HG02981 (cell line): ENCODE measurements around the gene STX7.
"Not testable (repeated sequence)": the region's sequence is repeated elsewhere in the genome, so short reads cannot be mapped to it uniquely, and the experiment has no call there.

Experiments
- ATAC-seq: cut with Tn5 transposase; IDR thresholded peaks from one replicate; pipeline ENCODE4 v1.9.1; 2021; ENCODE audit warnings: mild to moderate bottlenecking, moderate library complexity; ENCODE audit not compliant: unreplicated experiment

Gene STX7

DNA sequence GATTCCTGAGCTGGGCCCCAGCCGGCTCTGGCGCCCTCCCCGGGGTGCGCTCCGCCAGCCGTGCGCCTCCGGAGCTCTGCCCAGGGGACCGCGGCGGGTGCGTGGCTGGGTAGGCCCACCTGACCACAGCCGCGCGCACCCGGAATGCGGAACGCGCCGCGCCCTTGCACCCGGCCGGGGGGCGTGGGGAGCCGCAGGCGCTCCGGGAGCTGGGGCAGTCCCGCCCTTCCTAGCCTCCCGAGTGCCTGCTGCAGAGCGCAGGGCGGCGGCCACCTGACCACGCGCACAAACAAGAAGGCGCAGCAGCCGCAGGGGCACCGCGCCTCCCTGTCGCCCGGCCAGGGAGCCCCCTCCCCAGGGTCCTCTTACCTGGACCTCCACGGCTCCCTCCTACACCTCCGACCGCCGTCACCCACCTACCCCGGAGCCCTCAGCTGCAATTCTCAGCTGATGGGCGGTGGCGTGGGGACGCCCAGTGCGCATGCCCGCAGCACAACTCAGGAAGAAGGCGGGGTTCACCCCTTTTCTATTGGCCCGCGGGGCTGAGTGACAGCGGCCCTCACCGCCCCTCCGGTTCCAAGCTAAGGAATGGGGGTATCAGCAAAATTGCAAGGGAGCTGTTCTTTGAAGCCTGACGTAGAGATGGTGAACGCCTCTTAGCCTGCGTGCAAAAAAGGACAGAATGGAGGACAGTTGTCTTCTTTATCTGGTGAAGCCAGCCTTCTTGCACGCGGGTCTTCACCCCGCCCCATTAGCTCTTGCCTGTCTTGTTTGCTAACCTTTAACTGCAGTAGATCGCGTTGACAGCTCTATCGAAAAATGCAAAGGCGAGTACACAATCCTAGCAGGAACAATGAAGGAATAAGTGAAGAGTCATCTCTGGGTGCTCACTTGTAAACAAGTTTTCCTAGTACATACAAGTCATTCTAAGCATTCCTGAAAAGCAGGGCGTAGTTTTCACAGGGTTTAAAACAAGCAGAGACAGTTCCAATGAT, at the start of gene STX7:
TSS of gene STX7 (minus strand) at position 479 of the 995 bp plus-strand sequence. CDS start 9,586 bp downstream, outside the sequence.
- ATAC-seq = peak; percentile 83

DNA sequence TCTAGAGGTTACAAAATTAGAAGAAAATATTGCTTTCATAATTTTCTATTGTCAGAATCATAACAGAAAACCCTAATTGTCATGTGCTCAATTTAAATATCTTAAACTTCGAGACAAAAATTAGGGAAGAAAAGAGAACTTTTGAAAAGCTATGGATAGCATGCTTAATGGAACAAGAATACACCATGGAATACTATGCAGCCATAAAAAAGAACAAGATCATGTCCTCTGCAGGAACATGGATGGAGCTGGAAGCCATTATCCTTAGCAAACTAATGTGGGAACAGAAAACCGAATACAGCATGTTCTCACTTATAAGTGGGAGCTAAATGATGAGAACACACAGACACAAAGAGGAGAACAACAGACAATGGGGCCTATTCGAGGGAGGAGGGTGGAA, 47.2 kb upstream of the STX7 start:
- ATAC-seq = not testable (repeated sequence)

- ATAC-seq = no peak
These were observed 39.5 kb upstream of the STX7 start, which contains the start of gene TAAR8 for GRCh38 chr6:132552372-132552771. Gene TAAR8, plus strand, starts transcription at chr6:132552672. Its CDS starts 21 bp downstream, at chr6:132552693.

- no peak for ATAC-seq
These were observed 38.3 kb upstream of the STX7 start for GRCh38 chr6:132551214-132551613.

DNA sequence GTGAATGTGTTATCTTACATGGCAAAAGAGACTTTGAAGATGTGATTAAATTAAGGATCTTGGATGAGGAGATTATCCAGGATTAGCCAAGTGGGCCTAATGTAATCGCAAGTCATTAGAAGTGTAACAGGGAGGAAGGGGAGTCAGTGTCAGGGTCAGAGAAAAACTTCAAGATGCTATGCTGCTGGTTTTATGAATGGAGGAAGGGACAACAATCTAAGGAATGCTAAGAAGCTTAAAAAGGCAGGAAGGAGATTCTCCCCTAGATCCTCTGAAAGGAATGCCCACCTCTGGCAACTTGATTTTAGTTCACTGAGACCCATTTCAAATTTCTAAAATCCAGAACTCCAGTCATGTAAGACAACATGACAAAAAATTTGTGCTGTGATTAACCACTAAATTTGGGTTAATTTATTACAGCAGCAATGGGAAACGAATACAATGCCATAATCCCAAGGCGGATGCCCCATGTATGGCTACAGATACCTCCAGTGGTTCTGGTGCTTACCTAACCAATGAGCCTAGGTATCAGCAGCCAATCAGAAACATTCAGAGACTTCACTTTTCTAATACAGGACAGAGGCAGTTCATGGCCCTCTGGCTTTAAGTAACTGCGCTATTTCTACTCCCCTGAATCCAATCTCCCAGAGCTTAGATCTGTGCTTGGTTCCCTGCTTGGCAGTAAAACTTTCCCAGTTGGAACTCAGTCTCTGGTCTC, 36.0 kb upstream of the STX7 start:
- no peak for ATAC-seq

DNA sequence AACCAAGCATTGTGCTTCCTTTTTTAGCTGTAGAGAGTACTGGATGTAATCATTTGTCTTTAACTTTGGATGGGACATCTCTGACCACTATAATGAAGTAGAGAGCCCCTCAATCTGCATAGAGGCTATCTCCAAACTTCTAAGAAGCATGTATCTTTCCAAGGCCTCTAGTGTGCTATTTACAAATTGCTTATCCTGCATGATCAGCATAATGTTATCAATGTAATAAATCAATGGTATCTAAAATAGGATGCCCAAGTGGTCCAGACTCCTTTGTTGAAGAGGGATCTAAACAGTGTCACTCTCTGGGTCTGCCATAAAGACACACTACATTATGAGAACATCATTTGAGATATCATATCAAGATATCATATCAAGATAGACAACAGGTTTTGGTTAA, 31.9 kb upstream of the STX7 start:
- no peak for ATAC-seq

DNA sequence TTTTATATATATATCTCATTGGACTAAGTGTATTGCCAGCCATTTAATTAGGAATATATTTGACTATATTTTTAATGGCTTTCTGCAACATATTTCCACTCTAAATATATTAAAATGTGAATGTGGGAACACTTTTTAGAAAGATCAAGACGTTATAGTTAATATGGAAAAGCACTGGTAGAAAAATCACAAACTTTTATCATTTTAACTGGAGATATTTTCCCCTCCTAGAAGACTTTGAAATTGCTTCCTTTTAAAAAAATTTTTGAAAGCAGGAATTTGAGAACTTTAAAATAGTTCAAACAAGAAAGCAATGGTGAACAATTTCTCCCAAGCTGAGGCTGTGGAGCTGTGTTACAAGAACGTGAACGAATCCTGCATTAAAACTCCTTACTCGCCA, 25.1 kb upstream of the STX7 start, which contains the start of gene TAAR9:
TSS of gene TAAR9 (plus strand) at position 301 of the 400 bp plus-strand sequence. CDS start at position 314, 13 bp downstream.
- ATAC-seq = no peak

GRCh38 chr6:132537145-132537544, 24.2 kb upstream of the STX7 start:
- no peak for ATAC-seq

DNA sequence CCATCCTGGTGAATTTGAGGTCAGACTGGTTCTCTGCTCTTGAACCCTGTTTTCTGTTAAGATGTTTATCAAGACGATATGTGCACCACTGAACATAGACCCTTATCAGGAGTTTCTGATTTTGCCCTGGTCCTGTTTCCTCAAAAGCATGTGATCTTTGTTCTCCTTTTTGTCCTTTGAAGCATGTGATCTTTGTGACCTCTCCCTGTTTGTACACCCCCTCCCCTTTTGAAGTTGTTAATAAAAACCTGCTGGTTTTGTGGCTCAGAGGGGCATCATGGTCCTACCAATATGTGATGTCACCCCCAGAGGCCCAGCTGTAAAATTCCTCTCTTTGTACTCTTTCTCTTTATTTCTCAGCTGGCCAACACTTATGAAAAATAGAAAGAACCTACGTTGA, 21.6 kb upstream of the STX7 start:
- not testable (repeated sequence) for ATAC-seq

- peak; percentile 88 for ATAC-seq
These were observed 17.5 kb upstream of the STX7 start for GRCh38 chr6:132530293-132530974.

DNA sequence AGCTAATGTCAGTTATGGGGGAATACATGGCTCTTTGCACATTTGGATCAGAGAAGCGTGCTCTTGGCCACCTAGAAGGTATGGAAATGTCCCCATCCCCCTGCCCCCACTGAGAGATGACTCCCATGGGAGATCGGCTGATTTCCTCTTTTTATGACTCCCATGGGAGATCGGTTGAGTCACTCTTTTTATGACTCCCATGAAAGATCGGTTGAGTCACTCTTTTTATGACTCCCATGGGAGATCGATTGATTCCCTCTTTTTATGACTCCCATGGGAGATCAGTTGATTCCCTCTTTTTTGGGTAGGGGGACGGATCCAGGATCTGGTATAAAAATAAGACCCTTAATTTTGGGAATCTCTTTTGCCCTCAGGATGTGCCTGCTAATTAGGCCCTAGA, 14.9 kb upstream of the STX7 start:
- ATAC-seq = no peak

- ATAC-seq = no peak
These were observed 13.5 kb upstream of the STX7 start for GRCh38 chr6:132526461-132526860.

DNA sequence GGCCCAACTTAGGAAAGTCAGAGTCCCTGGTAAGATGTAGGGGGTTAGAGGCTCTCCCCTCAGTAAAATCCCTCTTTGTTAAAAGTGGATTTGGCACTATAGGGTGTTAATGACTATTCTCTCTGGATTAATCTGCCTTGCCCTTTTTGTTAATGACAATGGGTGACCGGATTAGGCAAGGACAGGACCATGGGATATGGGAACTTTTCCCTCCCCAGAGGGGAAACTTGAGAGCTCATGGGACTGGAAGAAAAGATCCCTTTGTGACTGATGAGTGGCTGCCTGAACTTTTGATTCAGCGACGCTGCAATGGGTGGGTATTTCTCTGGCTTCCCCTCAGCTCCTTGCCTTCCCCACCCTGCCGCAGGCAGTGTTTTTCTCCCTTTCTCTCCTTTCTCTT, 12.9 kb upstream of the STX7 start:
- ATAC-seq = no peak

DNA sequence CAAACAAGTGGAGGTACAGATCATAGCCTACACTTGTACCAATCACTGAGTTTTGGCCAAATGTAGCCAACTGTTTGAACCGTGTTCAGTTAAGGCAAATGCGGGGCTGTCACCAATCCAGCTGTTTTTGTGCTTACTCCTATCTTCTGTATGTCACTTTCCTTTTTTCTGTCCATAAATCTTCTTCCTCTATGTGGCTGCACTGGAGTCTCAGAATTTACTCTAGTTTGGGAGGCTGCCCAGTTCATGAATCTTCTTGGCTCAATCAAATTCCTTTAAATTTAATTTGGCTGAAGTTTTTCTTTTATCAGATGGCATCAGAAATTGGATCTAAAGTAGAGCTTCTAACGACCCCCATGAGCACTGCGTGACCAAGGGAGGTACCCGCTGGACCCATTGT, 11.7 kb upstream of the STX7 start:
- no peak for ATAC-seq

- no peak for ATAC-seq
These were observed 8.0 kb upstream of the STX7 start for GRCh38 chr6:132520953-132521352.

DNA sequence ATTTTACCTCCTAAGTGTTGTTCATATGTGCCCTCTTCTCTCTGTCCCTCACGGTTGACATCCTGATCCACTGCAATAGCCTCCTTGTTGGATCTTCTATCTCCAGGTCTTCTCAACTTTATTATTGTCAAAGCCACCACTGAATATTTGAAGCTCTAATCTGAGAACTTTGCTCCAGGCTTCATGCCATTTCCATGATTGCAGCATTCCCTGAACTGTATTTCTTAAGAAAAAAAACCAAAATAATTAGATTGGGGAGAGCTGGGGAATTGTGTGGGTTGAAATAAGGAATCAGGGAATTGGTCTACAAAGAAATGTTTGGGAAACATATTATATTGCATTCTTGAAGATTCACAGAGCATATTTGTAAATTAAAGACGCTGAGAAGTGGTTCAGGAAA, 2.5 kb upstream of the STX7 start:
- no peak for ATAC-seq

GRCh38 chr6:132513831-132514545, 1.1 kb upstream of the STX7 start:
- no peak for ATAC-seq

DNA sequence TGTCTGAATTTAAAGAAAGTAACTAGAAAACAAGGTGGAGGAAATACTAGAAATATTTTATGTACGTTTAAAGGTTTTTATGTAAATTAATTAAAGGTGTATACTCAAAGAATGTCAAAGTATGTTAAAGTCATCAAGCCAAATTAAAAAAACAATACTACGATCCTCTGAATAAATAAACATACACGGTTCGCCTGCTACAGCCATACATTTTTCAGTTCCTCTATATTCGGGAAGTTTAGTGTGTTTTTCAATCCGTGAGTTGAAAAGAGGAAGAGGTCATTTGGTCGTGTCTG, 626 bp downstream of the STX7 start:
- ATAC-seq = no peak

DNA sequence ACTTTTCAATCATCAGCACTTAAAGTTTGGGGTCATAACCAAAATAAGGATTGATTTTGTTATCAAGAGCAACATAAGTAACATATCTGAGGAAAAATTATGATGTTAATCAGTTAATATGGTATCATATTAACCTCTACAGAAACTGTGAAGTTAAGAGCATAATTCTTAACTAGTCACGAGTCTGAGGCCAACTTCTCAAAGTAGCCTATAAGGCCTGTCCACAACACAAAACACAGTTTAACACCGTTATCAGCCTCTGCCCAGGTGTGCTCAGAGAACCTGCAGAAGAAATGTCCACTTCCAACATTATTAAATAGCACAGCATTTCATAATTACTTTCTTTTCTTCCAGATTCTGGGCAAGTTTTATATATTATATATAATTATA, 1.1 kb downstream of the STX7 start:
- ATAC-seq = peak; percentile 23

- no peak for ATAC-seq
These were observed 1.6 kb downstream of the STX7 start for GRCh38 chr6:132511210-132511830.
